GM12801 (cell line): ENCODE measurements around the gene KLK6.

ENCODE experiments used
- CTCF ChIP-seq: IDR thresholded peaks from one replicate; pipeline ENCODE4 v1.5.1; 2011; ENCODE audit warnings: control low read depth; ENCODE audit not compliant: insufficient read length; ENCODE audit errors: extremely low read depth

The KLK6 gene

GRCh38 chr19:50926144-50926543 lies 43.2 kb downstream of the KLK6 start:
- TF ChIP-seq CTCF: no peak

- TF ChIP-seq CTCF: no peak
Measured at GRCh38 chr19:50925734-50926133, 43.7 kb downstream of the KLK6 start.

- no peak for TF ChIP-seq CTCF
Measured at GRCh38 chr19:50924586-50924985, 44.8 kb downstream of the KLK6 start.

GRCh38 chr19:50922317-50922853 lies 47.0 kb downstream of the KLK6 start:
- TF ChIP-seq CTCF: no peak

- no peak for TF ChIP-seq CTCF
Measured at GRCh38 chr19:50921426-50922316, 47.7 kb downstream of the KLK6 start.

GRCh38 chr19:50916069-50916468 lies 53.3 kb downstream of the KLK6 start:
- TF ChIP-seq CTCF: no peak

- no peak for TF ChIP-seq CTCF
Measured at GRCh38 chr19:50912727-50913716, 56.4 kb downstream of the KLK6 start.
